AML-193 (cell line): ENCODE results near the gene BTBD9.
"Not testable (repeated sequence)": the region's sequence is repeated elsewhere in the genome, so short reads cannot be mapped to it uniquely, and the experiment has no call there.

Experiments
- DNase-seq, 2 experiments: peaks; one replicate each; lab custom pipeline; 2025; lab: John Stamatoyannopoulos, UW

The BTBD9 gene

DNA sequence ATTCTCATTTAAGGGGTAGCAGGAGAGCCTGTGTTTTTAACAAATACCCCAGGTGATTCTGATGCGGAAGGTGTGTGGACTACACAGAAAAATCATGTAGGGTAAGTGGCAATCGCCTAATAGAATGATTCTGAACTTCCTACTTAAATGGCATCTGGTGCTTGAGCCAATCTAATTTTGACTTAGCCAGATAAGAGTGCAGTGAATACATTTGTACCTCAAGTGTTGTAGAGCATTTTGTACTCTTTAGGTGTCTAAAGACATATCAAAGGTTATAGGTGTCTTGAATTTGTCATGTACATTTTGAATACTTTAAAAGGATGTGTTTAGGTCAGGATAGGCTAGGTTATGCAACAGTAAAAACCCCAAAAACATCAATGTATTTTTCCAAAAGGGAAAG is 10.0 kb upstream of the BTBD9 start:
- no peak for DNase-seq

DNA sequence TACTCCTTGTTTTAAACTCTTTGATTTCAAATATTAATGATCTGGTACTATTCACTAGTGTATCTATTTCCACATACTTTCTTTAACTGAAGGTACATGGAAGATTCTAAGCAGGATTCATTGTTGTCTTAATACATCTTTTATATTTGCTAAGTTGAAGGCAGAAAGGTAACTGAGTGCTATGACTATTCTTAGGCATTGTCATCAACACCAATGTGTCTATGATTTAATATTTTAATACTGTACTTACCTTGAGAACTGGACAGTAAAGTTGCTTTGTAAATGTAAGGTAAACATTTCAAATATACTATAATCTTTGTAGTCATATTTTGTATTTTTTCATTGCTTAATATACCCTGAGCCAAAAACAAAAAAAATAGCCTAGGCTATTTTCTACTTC is 8.9 kb upstream of the BTBD9 start:
- DNase-seq = no peak

- no peak for DNase-seq
Measured at GRCh38 chr6:38646166-38646878, 6.6 kb upstream of the BTBD9 start.

DNA sequence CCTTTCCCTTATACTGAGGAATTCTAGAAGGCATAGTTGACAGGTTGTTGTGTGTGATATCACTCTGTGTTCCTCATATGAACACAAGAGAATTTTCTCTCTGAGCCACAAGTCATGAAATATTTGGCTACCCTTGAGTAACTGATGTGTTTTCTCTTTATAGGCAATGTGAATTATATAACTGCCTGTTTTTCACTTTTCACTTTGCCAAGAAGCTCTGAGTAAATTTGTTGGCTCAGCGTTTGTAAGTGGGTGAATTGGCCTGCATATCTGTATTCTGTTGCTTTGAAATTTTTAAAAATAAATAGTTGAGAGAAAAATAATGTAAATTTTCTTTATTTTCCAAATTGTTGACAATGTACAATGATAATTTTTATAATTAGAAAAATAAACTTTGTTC is 5.2 kb upstream of the BTBD9 start:
- DNase-seq = no peak

DNA sequence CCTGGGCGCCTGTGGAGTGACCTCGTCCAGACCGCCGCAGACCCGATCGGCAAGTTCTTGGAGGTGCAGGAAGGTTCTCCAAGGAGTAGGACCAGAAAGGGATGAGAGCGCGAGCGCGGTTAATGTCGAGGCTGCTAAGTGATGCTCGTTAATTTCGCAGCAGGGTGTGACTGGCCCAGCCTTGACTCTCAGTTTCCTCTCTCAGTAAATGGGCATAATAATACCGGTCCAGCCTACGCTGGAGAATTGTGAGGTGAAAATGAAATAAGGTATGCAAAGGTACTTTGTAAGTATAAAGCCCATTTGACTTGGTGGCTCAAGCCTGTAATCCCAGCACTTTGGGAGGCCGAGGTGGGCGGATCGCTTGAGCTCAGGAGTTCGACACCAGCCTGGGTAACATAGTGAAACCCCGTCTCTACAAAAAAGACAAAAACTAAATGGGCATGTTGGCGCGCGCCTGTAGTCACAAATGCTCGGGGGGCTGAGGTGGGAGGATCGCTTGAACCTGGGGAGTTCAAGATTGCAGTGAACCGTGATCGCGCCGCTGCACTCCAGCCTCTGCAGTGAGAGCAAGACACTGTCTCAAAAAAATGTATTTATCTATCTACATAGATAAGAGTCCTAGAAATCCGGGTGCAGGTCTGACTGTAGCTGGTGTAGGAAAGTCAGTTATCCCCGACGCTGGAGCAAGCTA is 634 bp upstream of the BTBD9 start:
- no peak for DNase-seq

GRCh38 chr6:38638941-38639497 is 710 bp downstream of the BTBD9 start:
- DNase-seq = peak; percentile 22 to 29

- no peak for DNase-seq
Measured at GRCh38 chr6:38637756-38638155, 2.0 kb downstream of the BTBD9 start.

DNA sequence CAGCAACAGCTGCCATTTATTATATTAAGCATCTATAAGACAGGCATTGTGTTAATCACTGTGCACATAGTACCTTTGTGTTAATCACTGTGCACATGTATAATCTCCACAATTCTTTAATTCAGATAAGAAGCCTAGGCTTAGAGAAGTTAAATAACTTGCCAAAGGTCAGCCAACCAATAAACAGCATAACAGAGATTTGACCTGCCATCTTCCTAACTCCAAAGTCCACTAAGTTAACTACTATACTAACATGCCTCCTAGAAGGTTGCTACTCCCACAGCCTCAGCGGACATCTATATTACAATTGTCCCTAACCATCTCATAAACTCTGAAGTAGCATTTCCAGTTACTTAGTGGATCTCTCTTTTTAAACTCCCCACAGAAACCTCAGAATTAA is 3.7 kb downstream of the BTBD9 start:
- DNase-seq = no peak

DNA sequence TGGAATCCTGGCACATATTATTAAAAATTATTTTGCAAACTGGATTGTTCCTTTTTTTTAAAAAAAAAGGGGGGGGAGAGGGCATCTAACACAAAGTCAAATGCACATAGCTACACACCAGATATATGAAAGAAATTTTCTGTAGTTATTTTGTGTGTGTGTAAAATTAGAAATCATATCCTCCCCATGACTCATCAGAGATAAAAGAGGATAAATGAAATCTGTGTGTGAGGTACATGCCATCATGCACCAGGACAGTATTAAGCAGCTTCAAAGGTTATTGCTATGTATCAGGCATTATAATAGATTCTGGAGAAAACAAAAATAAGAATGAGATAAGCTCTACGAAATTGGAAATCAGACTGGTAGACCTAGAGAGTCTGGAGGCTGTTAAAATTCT is 5.2 kb downstream of the BTBD9 start:
- DNase-seq = no peak

DNA sequence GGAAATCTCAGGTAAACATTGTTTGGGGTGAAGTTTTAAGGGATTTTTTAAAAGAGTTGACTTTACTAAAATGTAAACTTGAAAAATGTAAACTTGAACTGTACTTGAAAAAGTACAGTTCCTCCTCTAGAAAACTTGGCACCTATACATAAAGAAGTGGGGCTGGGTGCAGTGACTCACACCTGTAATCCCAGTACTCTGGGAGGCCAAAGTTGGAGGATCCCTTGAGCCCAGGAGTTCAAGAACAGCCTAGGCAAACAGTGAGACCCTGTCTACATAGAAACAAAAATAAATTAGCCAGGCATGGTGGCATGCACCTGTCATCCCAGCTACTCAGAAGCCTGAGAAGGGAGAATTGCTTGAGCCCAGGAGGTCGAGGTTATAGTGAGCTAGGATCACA is 7.2 kb downstream of the BTBD9 start:
- DNase-seq = no peak

GRCh38 chr6:38631186-38631783 is 8.4 kb downstream of the BTBD9 start:
- no peak for DNase-seq

GRCh38 chr6:38625217-38625616 is 14.5 kb downstream of the BTBD9 start:
- no peak for DNase-seq

GRCh38 chr6:38619342-38619741 is 20.4 kb downstream of the BTBD9 start:
- DNase-seq = not testable (repeated sequence)

- DNase-seq = not testable (repeated sequence)
Measured at GRCh38 chr6:38618301-38618700, 21.4 kb downstream of the BTBD9 start.

DNA sequence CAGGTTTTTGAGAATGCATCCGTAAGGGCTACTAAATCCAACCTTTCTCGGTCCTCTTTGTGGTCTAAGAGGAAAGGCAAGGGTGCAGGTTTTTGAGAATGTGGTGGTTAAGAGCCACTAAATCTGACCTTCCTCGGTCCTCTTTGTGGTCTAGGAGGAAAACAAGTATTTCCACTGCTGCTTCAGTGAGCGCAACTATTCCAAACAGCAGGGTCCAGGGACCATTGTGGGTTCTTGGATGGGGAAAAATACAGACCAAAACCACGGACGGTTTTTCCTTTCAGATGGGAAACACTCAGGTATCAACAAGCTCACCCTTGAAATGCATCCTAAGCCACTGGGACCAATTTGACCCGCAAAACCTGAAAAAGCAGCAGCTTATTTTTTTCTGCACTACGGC is 21.9 kb downstream of the BTBD9 start:
- no peak for DNase-seq

- no peak for DNase-seq
Measured at GRCh38 chr6:38612143-38612965, 27.4 kb downstream of the BTBD9 start.

DNA sequence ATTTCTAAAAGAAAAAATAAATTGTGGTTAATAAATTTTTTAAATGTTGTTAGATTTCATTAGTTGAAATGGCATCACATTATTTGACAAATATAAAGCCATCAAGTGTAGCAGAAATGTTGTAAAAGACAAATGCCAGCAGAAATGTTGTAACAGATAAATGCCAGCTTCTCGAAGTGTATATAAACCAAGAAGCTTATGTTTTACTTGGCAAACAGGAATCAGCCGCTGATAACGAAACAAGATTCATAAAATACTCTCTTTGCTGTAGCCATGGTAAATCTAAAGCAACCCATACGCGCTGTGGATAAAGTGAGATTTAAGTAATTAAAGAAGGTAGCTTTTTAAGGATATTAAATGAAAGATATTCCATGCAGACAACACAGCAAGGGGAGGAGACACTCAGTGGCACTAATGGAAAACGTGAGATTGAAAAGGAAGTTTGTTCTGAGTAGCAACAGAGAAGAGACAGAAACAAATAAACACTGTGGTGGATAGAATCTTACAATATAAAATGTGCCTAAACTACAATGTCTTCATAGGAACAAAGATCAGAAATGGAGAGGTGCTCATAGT is 29.6 kb downstream of the BTBD9 start:
- DNase-seq = no peak

- DNase-seq = no peak
Measured at GRCh38 chr6:38604700-38605099, 35.0 kb downstream of the BTBD9 start.

GRCh38 chr6:38603966-38604365 is 35.8 kb downstream of the BTBD9 start:
- DNase-seq = no peak

DNA sequence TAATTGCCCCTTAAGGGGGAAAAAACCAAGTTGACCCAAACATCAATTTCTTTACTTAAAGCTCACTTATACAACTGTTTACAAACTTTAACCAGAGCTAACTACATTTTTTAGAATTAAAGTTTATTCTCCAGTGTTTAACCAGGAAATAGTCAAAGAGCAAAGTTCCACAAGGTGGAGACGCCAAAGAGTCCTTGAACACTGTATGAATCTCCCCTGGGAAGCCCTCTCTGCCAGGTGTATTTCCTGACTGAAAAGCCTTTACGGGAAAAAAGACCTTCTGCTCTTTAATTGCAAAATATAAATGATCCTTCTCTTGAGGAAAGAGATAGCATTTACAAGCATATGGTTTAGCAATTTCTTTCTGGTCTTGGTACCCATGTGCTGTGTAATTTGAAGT is 36.2 kb downstream of the BTBD9 start:
- no peak for DNase-seq

- DNase-seq = no peak
Measured at GRCh38 chr6:38599966-38600550, 39.7 kb downstream of the BTBD9 start.
